ENCODE results near the gene FRAS1. TPM values are rescaled to one million over a fixed set of nuclear protein-coding genes. Genes with fewer than 3 reads are reported as not detected.

Gene FRAS1
- total RNA-seq, 2 experiments from 2014 or later, result not detected

DNA sequence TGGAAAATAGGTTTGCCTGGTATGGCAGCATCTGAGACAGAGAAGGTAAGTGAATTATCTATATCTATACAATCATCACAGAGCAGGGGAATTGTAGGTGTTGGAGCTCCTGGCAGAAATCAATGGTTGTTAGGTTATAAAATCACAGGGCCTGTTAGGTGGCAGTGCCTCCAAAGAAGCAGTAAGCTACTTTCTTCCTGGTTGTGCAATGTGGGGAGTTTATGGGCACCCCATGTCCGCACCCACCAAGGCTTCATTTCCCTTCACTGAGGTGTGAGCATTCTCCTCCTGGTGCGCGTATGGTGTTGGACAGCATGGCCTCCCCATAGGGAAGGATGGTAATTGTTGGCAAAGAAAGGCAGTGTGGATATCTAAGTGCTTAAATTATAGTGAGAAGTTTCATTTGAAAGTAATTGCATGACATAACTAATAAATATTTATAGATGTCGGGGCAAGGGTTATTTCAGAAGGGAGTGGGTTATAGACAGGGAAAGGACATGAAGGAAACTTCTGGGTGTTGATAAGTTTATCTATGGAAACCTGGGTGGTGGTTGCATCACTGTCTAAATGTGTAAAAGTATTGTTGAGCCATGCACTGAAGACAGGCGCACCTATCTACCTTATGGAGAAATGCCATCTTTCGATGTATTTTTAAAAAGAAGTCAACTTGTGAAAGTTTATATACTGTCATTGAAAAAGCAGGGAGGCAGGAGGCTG, 153.7 kb downstream of the FRAS1 start:
- Histone ChIP-seq H3K4me3 (ENCODE audit: low read length) (no peak overlapping the region), H3K27me3 (ENCODE audit: control insufficient read depth in 1 of 2, insufficient read depth in 2 of 2, low read length in 2 of 2) (peaks cover 0 to 3% of the 10 kb centered on the region in 2 experiments), H3K36me3 (ENCODE audit: insufficient read depth, low read length) (no peaks in the 10 kb centered on the region), H3K27ac (ENCODE audit: low read depth in 1 of 2, low read length in 2 of 2) (no peak overlapping the region), H3K4me1 (ENCODE audit: insufficient read depth, low read length) (no peaks in the 10 kb centered on the region), H3K9me3 (ENCODE audit: control insufficient read depth in 1 of 2, insufficient read depth in 1 of 2, low read length in 2 of 2) (no peaks in the 10 kb centered on the region)
- Mint-ChIP-seq H3K36me3 (ENCODE audit: low read depth) (no peaks in the 10 kb centered on the region), H3K4me1 (ENCODE audit: low read depth) (no peaks in the 10 kb centered on the region), H3K27me3 (peaks cover 14% of the 10 kb centered on the region), H3K9me3 (no peaks in the 10 kb centered on the region), H3K27ac (no peak overlapping the region), H3K4me3 (no peak overlapping the region)
- POLR2A ChIA-PET, result no interaction called here
- TF ChIP-seq, protein P1, sequence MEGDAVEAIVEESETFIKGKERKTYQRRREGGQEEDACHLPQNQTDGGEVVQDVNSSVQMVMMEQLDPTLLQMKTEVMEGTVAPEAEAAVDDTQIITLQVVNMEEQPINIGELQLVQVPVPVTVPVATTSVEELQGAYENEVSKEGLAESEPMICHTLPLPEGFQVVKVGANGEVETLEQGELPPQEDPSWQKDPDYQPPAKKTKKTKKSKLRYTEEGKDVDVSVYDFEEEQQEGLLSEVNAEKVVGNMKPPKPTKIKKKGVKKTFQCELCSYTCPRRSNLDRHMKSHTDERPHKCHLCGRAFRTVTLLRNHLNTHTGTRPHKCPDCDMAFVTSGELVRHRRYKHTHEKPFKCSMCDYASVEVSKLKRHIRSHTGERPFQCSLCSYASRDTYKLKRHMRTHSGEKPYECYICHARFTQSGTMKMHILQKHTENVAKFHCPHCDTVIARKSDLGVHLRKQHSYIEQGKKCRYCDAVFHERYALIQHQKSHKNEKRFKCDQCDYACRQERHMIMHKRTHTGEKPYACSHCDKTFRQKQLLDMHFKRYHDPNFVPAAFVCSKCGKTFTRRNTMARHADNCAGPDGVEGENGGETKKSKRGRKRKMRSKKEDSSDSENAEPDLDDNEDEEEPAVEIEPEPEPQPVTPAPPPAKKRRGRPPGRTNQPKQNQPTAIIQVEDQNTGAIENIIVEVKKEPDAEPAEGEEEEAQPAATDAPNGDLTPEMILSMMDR (IDR thresholded peaks at IDR 0.05), result no peak
- ATAC-seq (ENCODE audit: poor library complexity), result no peak
- intact Hi-C loops (cut with DNase I, micrococcal nuclease), result no loop called here
- DNase-seq, result no peak
- CTCF ChIA-PET, result no interaction called here

DNA sequence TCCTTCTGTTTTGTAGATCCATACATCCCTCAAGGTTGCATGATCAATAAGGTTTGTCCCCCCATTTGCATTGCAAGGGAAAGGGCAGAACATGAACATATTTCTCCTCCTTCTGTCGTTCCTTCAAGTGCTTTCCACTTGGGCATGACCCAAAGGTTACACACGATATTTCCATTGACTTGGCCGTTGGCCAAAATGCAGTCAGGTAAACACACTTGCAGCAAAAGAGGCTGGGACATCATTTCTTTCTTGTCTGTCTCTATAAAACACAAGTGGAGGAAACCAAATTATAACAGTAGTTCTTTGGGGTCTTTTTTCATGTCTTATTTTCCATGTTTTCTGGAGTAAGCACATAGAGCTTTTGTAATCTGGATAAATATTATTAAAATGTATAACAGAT, 156.1 kb downstream of the FRAS1 start:
- peaks cover 10% of the 10 kb centered on the region for H3K27me3 Mint-ChIP-seq
- ChIA-PET CTCF (no interaction called here), POLR2A (no interaction called here)
- Histone ChIP-seq H3K4me3 (ENCODE audit: low read length) (no peak overlapping the region), H3K9me3 (ENCODE audit: control insufficient read depth in 1 of 2, insufficient read depth in 1 of 2, low read length in 2 of 2) (no peaks in the 10 kb centered on the region), H3K27me3 (ENCODE audit: control insufficient read depth in 1 of 2, insufficient read depth in 2 of 2, low read length in 2 of 2) (peaks cover 0 to 3% of the 10 kb centered on the region in 2 experiments), H3K4me1 (ENCODE audit: insufficient read depth, low read length) (no peaks in the 10 kb centered on the region), H3K27ac (ENCODE audit: low read depth in 1 of 2, low read length in 2 of 2) (no peak overlapping the region), H3K36me3 (ENCODE audit: insufficient read depth, low read length) (no peaks in the 10 kb centered on the region)
- no peak for ATAC-seq (ENCODE audit: poor library complexity)
- no peak overlapping the region for H3K4me3 Mint-ChIP-seq
- intact Hi-C loops (cut with DNase I, micrococcal nuclease), result no loop called here
- H3K4me1 Mint-ChIP-seq (ENCODE audit: low read depth), result no peaks in the 10 kb centered on the region
- no peaks in the 10 kb centered on the region for H3K36me3 Mint-ChIP-seq (ENCODE audit: low read depth)
- no peak for DNase-seq
- no peaks in the 10 kb centered on the region for H3K9me3 Mint-ChIP-seq
- TF ChIP-seq, protein P1 (IDR thresholded peaks at IDR 0.05), result no peak
- H3K27ac Mint-ChIP-seq, result no peak overlapping the region

DNA sequence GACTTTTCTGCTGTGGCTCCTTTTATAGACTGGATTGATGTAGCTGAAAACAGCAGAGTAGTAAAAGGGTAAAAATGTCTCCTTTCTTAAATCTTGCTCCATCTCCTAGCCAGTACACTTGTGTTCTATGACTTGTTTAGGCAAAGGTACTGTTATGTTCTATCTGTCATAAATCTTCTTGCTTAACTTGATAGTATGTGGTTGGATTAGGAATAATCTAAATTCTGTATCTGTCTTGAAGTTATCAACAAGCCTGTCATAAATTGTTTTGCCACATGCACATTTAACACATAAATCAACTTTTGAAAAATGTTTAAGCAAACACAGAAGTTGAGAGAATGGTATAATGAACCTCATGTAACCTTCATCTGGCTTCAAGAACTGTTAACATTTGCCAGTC, 157.0 kb downstream of the FRAS1 start:
- Histone ChIP-seq H3K4me3 (ENCODE audit: low read length) (no peak overlapping the region), H3K9me3 (ENCODE audit: control insufficient read depth in 1 of 2, insufficient read depth in 1 of 2, low read length in 2 of 2) (no peaks in the 10 kb centered on the region), H3K36me3 (ENCODE audit: insufficient read depth, low read length) (no peaks in the 10 kb centered on the region), H3K27ac (ENCODE audit: low read depth in 1 of 2, low read length in 2 of 2) (no peak overlapping the region), H3K4me1 (ENCODE audit: insufficient read depth, low read length) (no peaks in the 10 kb centered on the region), H3K27me3 (ENCODE audit: control insufficient read depth in 1 of 2, insufficient read depth in 2 of 2, low read length in 2 of 2) (peaks cover 0 to 3% of the 10 kb centered on the region in 2 experiments)
- TF ChIP-seq, protein P1 (IDR thresholded peaks at IDR 0.05), result no peak
- H3K27me3 Mint-ChIP-seq, result peaks cover 10% of the 10 kb centered on the region
- H3K4me1 Mint-ChIP-seq (ENCODE audit: low read depth), result no peaks in the 10 kb centered on the region
- no peak overlapping the region for H3K27ac Mint-ChIP-seq
- no peaks in the 10 kb centered on the region for H3K9me3 Mint-ChIP-seq
- intact Hi-C loops (cut with DNase I, micrococcal nuclease), result no loop called here
- H3K4me3 Mint-ChIP-seq, result no peak overlapping the region
- H3K36me3 Mint-ChIP-seq (ENCODE audit: low read depth), result no peaks in the 10 kb centered on the region
- POLR2A ChIA-PET, result interaction anchor here (0.6 kb wide), 1 partner anchor 15 kb away, joined by 4 read pairs; no protein-coding TSS in a partner anchor
- CTCF ChIA-PET, result no interaction called here
- DNase-seq (no peak), ATAC-seq (ENCODE audit: poor library complexity) (no peak)

Data from CD4-positive, alpha-beta T cell (primary cell).